ENCODE measurements around the gene KCNJ10. TPM values are rescaled to one million over a fixed set of nuclear protein-coding genes. Genes with fewer than 3 reads are reported as not detected.

KCNJ10 gene
- total and polyA plus RNA-seq, 2 donors (not counting 3 experiments of a cell fraction or from before 2014, with no cell fraction given), result not detected

DNA sequence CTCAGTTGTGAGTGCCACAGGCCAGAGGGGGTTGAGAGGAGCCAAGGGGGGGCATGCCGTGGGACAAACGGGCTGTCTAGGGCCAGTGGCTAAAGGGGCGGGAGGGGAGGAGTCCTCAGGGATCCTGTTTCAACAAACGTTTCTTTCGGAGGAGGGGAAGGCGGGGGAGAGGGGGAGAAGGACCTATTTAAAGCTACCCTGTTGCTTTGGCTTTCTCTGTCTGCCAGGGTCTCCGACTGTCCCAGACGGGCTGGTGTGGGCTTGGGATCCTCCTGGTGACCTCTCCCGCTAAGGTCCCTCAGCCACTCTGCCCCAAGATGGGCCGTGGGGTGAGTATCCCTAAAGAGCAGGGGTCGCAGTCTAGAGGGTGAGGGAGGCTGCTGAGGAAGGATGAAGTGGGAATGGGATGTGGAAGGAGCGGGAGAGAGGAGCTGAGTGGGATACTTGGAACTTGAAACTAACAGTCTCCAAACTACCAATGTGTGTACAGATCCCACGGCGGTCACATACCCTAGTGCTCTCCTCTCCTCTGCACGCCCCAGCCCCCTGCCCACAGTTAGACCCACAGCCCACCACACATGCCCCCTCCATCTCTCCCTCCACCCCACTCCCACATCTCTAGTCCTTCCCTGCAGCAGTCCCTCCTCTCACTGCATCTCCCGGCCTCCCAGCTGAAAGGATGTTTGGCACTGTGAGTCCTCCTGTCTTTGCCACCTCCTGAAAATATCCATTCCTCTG is 45.8 kb upstream of the KCNJ10 start, which contains the start of gene ATP1A2:
ATP1A2 (plus strand) TSS at position 215 of the 738 bp plus-strand sequence; CDS start at position 318, 103 bp downstream.
- H3K27ac ChIP-seq (ENCODE audit: insufficient read depth, low read depth, low read length), result no peak within 1 kb of the TSS
- no peak within 1 kb of the TSS for H2AFZ ChIP-seq (ENCODE audit: low read depth, low read length)
- peaks cover 21 to 24% of the 10 kb centered on the region in 2 experiments for H3K27me3 ChIP-seq (ENCODE audit: control insufficient read depth in 2 of 2, insufficient read depth in 2 of 2, low read length in 2 of 2)
- no peaks in the 10 kb centered on the region for H3K4me1 ChIP-seq (ENCODE audit: control insufficient read depth, extremely low read depth, insufficient read depth, low read length)
- ChIA-PET POLR2A (no interaction called here), CTCF (interaction anchor here (2.0 kb wide), 1 partner anchor 261 kb away, joined by 4 read pairs; no protein-coding TSS in a partner anchor)
- no peak for FAIRE-seq
- H3K9me1 ChIP-seq (replicated peaks; ENCODE audit: control insufficient read depth, extremely low read depth, insufficient read depth, low read length), result no peaks in the 10 kb centered on the region
- H3K4me3 ChIP-seq (replicated peaks in 1 of 3; ENCODE audit: insufficient read depth in 1 of 3, low read depth in 1 of 3, low read length in 3 of 3), result no peak within 1 kb of the TSS
- no peaks in the 10 kb centered on the region for H4K20me1 ChIP-seq (replicated peaks; ENCODE audit: control insufficient read depth, extremely low read depth, insufficient read depth, low read length)
- TF ChIP-seq, protein P1, sequence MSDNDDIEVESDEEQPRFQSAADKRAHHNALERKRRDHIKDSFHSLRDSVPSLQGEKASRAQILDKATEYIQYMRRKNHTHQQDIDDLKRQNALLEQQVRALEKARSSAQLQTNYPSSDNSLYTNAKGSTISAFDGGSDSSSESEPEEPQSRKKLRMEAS (IDR thresholded peaks at IDR 0.05; ENCODE audit: insufficient read depth, insufficient read length), result no peak
- TF ChIP-seq, protein P2, sequence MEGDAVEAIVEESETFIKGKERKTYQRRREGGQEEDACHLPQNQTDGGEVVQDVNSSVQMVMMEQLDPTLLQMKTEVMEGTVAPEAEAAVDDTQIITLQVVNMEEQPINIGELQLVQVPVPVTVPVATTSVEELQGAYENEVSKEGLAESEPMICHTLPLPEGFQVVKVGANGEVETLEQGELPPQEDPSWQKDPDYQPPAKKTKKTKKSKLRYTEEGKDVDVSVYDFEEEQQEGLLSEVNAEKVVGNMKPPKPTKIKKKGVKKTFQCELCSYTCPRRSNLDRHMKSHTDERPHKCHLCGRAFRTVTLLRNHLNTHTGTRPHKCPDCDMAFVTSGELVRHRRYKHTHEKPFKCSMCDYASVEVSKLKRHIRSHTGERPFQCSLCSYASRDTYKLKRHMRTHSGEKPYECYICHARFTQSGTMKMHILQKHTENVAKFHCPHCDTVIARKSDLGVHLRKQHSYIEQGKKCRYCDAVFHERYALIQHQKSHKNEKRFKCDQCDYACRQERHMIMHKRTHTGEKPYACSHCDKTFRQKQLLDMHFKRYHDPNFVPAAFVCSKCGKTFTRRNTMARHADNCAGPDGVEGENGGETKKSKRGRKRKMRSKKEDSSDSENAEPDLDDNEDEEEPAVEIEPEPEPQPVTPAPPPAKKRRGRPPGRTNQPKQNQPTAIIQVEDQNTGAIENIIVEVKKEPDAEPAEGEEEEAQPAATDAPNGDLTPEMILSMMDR (IDR thresholded peaks at IDR 0.05; ENCODE audit: extremely low read depth in 1 of 2, insufficient read depth in 1 of 2, low read depth in 1 of 2, low read length in 2 of 2), result no peak
- TF ChIP-seq POLR2A (IDR thresholded peaks at IDR 0.05; ENCODE audit: low read depth, low read length), result no peak
- no peak for TF ChIP-seq EZH2 (IDR thresholded peaks at IDR 0.05; ENCODE audit: borderline replicate concordance, low read depth, low read length, severe bottlenecking)
- TF ChIP-seq POLR2AphosphoS5 (IDR thresholded peaks at IDR 0.05; ENCODE audit: insufficient read depth, low read depth, low read length), result no peak
- intact Hi-C loops (cut with micrococcal nuclease) (no loop called here), dilution Hi-C loops (cut with MboI; ENCODE audit: extremely low pct_ligation_motif_present, low sequenced_read_pairs) (no loop called here)
- no peaks in the 10 kb centered on the region for H3K79me2 ChIP-seq (ENCODE audit: control insufficient read depth, insufficient read depth, low read length)
- H3K9me3 ChIP-seq (replicated peaks; ENCODE audit: control insufficient read depth, insufficient read depth, low read length), result no peaks in the 10 kb centered on the region
- no peaks in the 10 kb centered on the region for H3K36me3 ChIP-seq (ENCODE audit: control insufficient read depth in 2 of 2, extremely low read depth in 1 of 2, insufficient read depth in 2 of 2, low read length in 2 of 2)
- no peak within 1 kb of the TSS for H3K9ac ChIP-seq (replicated peaks; ENCODE audit: extremely low read depth, insufficient read depth, low read length)
- no peak within 1 kb of the TSS for H3K4me2 ChIP-seq (ENCODE audit: insufficient read depth, low read length)
- no peak for DNase-seq (ENCODE audit: low read depth, low spot score)
- BruUV-seq (replicated peaks), result no TSS peak

Measured in endothelial cell of umbilical vein (primary cell).